HG02610 (cell line): ENCODE measurements around the gene PPP1R15A.
"Not testable (repeated sequence)": the region's sequence is repeated elsewhere in the genome, so short reads cannot be mapped to it uniquely, and the experiment has no call there.

Experiments
- ATAC-seq: cut with Tn5 transposase; IDR thresholded peaks from one replicate; pipeline ENCODE4 v1.9.1; 2021; ENCODE audit warnings: mild to moderate bottlenecking, moderate library complexity; ENCODE audit not compliant: unreplicated experiment

Gene PPP1R15A

DNA sequence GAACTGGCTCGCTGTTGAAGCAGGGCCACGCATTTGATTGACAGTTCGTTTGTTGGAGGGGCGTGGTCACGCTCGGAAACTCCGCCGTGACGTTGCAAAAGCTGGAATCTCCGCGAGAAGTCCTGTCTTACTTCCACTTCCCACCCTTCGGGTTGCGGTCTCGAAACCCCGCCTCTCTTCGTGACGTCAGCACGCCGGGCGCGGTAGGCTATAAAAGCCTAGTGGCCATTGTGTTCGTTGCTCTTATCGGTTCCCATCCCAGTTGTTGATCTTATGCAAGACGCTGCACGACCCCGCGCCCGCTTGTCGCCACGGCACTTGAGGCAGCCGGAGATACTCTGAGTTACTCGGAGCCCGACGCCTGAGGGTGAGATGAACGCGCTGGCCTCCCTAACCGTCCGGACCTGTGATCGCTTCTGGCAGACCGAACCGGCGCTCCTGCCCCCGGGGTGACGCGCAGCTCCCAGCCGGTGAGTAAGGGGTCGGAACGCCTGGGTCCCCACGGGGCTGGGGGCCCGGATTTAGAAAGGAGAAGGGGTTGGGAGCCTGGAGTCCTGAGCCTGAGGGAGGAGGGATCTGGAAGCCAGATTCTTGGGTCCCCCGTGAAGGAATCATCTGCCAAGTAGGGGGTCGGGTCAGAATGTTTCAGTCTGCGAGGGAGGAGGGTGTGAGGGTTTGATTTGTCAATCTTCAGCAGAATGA lies at the start of gene PPP1R15A:
Gene PPP1R15A (plus strand): TSS at position 240 of the 702 bp plus-strand sequence. CDS start 813 bp downstream, outside the sequence.
- ATAC-seq, result peak; percentile 42

DNA sequence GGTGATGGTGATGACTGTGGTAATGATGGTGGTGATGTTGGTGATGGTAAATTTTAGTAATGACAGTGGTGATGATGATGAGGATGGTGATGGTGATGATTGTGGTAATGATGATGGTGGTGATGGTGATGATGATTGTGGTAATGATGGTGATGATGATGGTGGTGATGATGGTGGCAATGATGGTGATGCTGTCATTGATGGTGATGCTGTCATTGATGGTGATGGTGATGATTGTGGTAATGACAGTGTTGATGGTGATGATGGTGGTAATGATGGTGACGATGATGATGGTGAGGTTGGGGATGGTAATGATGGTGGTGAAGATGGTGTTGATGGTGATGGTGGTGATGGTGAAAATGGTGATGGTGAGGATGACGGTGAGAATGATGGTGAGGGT lies 49.7 kb upstream of the PPP1R15A start:
- ATAC-seq, result no peak

DNA sequence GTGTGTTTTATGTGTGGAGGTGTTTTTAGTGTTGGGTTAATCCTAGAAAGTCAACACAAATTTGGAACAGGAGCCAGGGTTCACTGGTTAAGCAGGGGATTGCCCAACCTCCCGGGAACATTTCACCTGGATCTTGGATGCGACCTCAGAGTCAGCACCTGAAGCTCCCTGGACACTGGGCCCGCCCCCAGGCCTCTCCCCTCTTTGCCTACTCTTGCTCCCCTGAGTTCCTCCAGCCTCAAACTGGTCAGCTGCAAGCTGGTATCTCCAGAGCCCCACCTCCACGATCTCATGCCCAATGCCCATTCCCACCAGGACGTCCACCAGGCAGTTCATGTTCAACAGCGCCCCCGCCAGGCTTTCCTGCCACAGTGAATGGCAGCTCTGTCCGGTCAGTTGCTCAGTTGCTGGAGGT lies 45.6 kb upstream of the PPP1R15A start:
- no peak for ATAC-seq

GRCh38 chr19:48830088-48830487 lies 42.1 kb upstream of the PPP1R15A start:
- no peak for ATAC-seq

DNA sequence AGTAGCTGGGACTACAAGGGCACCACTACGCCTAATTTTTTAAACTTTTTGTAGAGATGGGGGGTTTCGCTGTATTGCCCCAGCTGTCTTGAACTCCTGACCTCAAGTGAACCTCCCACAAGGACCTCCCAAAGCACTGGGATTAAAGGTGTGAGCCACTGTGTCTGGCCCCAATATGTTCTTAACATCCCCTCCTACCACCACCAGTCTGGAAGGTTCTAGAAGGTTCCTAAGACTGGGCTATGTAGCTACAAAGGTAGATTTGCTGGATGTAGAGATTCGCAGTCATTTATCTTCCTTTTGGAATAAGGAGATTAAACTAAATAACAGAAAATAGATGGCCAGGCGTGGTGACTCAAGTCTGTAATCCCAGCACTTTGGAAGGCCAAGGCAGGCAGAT lies 41.3 kb upstream of the PPP1R15A start:
- ATAC-seq, result no peak

DNA sequence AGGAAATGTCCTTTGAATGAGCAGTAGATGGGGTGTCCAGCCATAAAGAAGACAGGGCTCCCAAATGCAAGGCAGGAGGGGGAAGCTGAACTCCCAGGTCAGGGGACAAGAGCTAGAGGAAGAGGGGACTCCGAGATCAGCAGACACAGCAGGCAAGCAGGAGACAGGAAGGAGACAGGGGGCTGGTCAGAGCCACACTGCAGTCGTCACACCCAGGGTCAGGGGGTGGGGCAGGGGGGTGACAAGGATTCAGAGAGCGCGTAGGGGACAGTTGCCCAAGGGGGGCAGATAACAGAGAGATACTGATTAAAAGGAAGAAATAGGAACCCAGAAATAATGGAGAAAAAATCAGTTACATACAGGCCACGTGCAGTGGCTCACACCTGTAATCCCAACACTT lies 39.2 kb upstream of the PPP1R15A start:
- no peak for ATAC-seq

DNA sequence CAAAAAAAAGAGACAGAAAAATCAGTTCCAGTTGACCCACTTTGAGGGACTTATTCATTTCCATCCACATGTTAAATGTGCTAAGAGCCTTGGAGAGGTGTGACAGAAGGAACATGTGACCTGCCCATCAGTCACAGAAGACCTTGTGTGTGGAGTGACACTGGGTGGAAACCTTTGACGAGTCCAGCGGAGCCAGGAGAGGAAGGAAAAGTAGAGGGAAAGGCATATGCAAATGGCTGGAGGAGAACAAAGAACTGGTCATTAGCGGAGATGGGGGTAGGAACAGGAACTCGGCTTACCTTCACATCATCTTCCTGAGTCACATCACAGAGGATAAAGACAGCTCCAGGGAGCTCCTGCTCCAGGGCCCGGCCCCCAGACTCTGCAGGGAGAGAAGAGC lies 38.2 kb upstream of the PPP1R15A start:
- no peak for ATAC-seq

DNA sequence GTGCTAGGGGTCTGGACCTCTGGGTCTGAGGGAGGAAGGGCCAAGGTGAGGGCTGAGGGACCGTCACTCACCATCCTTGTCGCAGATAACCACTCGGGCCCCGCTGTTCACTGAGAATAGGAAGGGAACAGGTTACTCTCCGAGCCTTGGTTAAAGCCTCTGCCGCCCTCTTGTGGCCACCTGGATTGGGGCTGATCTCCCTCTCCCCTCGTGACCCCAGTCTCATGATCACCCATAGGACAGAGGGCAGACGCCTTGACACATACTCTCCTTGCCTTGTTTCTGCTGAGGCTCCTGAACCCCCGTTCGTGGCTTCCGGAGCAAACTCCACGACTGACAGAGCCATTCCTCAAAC lies 36.5 kb upstream of the PPP1R15A start:
- ATAC-seq, result peak; percentile 73

- no peak for ATAC-seq
Observed at GRCh38 chr19:48836089-48837017, 35.9 kb upstream of the PPP1R15A start, which contains the start of gene HSD17B14. Gene HSD17B14 (minus strand): TSS chr19:48836491. CDS start chr19:48836411, 80 bp downstream.

DNA sequence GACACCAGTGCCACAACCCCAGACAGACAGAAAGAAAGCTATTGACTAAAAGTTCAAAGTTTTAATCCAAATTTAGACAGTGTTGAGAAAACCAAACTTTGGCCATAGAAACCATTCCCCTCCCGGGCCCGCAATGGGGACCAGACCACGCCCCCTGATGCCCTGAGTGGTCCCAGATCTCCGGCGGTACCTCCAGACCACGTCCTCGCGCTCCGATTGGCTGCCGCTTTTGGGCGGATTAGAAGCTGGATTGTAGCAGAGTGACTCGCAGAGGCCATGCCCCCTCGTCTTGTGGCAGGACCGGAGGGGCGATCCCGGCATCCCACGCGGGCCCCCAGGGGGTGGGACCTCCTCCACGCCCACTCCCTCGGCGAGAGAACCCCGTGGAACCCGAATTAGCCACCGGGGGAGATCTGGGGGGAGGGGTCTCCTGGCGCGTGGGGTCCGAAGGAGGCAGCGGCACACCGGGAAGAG lies 35.1 kb upstream of the PPP1R15A start:
- no peak for ATAC-seq

GRCh38 chr19:48837687-48838086 lies 34.5 kb upstream of the PPP1R15A start:
- ATAC-seq, result no peak

DNA sequence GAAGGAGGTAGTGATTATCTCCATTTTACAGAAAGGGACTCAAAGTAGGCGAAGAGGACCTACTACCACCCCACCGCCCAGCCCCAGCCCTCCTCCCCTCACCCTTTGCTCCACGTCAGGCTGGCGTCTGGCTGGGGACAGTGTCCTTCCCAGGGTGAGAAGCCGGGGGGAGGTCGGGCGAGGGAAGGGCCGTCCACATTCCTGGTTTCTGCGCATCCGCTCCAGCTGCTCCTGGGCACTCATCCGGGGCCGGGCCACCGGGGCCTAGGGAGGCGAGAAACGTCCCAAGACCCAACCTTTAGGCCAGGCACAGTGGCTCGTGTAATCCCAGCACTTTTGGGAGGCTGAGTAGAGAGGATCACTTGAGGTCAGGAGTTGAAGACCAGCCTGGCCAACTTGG lies 31.2 kb upstream of the PPP1R15A start:
- ATAC-seq, result no peak

DNA sequence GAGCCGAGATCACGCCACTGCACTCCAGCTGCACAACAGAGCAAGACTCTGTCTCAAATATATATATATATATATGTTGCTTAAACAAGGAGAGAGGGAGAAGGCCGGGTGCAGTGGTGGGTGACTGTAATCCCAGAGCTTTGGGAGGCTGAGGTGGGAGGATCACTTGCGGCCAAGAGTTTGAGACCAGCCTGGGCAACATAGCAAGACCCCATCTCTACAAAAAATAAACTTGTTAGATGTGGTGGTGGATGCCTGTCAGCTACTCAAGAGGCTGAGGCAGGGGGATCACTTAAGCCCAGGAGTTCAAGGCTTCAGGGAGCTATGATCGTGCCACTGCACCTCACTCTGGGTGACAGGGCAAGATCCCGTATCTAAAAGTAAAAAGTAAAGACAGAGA lies 30.6 kb upstream of the PPP1R15A start:
- no peak for ATAC-seq

GRCh38 chr19:48842789-48843162 lies 29.4 kb upstream of the PPP1R15A start:
- no peak for ATAC-seq

- no peak for ATAC-seq
Observed at GRCh38 chr19:48844472-48844871, 27.7 kb upstream of the PPP1R15A start.

GRCh38 chr19:48845384-48845783 lies 26.8 kb upstream of the PPP1R15A start:
- no peak for ATAC-seq

GRCh38 chr19:48846659-48847058 lies 25.6 kb upstream of the PPP1R15A start:
- not testable (repeated sequence) for ATAC-seq

GRCh38 chr19:48852292-48852691 lies 19.9 kb upstream of the PPP1R15A start:
- ATAC-seq, result no peak

GRCh38 chr19:48853483-48853882 lies 18.7 kb upstream of the PPP1R15A start:
- ATAC-seq, result no peak

- no peak for ATAC-seq
Observed at GRCh38 chr19:48854103-48854502, 18.1 kb upstream of the PPP1R15A start.

DNA sequence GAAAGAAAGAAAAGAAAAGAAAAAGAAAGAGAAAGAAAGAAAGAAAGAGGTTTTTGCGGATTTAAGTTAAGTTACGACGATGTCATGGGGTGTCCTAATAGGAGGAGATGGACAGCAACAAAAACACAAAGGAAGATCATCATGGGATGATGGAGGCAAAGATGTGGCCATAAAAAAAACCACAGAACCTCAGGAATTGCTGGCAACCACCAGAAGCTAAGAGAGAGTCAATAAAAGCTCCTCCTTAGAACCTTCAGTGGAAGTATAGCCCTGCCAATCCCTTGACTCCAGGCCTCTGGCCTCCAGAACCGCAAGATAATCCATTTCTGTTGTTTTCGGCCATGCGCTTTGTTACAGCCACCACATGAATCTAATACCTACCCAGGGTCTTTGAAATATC lies 15.3 kb upstream of the PPP1R15A start:
- ATAC-seq, result no peak
